ENCODE measurements around the gene CCDC178.

CCDC178 gene

GRCh38 chr18:32918692-32919250, 521.8 kb downstream of the CCDC178 start:
- no peak overlapping the region for H3K27ac ChIP-seq
- no peak for DNase-seq (ENCODE audit: low spot score)
- H3K4me3 ChIP-seq: no peak overlapping the region
- no peak for TF ChIP-seq CTCF (IDR thresholded peaks at IDR 0.05)

DNA sequence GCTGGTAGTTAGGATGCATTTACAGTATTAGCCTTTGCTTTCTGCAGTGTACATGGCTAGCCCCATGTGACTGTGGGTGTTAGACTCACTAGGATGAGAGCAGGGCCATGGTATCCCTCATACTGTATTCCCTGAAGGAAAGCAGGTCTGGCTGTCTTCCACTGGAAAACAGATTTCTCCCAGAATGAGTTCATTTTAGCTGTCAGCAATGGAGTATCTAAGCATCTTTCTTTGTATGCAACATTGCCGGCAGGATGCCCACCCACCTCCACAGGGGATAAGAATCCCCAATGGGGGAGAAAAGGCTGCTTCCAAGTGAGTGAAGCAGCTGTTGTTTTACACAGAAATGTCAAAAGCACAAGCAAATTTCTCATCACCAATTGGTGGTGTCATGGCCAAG, 525.0 kb downstream of the CCDC178 start:
- Histone ChIP-seq H3K27ac (no peak overlapping the region), H3K4me3 (no peak overlapping the region)
- no peak for TF ChIP-seq CTCF (IDR thresholded peaks at IDR 0.05)
- no peak for DNase-seq (ENCODE audit: low spot score)

- no peak for DNase-seq (ENCODE audit: low spot score)
- Histone ChIP-seq H3K4me3 (no peak overlapping the region), H3K27ac (no peak overlapping the region)
- TF ChIP-seq CTCF (IDR thresholded peaks at IDR 0.05): no peak
These were observed 528.7 kb downstream of the CCDC178 start for GRCh38 chr18:32911660-32912284.

- TF ChIP-seq CTCF (IDR thresholded peaks at IDR 0.05): no peak
- Histone ChIP-seq H3K27ac (no peak overlapping the region), H3K4me3 (no peak overlapping the region)
- DNase-seq (ENCODE audit: low spot score): no peak
These were observed 529.7 kb downstream of the CCDC178 start for GRCh38 chr18:32910694-32911296.

GRCh38 chr18:32909798-32910561, 530.5 kb downstream of the CCDC178 start:
- Histone ChIP-seq H3K27ac (no peak overlapping the region), H3K4me3 (no peak overlapping the region)
- no peak for TF ChIP-seq CTCF (IDR thresholded peaks at IDR 0.05)
- no peak for DNase-seq (ENCODE audit: low spot score)

- no peak for TF ChIP-seq CTCF (IDR thresholded peaks at IDR 0.05)
- no peak overlapping the region for H3K4me3 ChIP-seq
- no peak for DNase-seq (ENCODE audit: low spot score)
- no peak overlapping the region for H3K27ac ChIP-seq
These were observed 532.1 kb downstream of the CCDC178 start for GRCh38 chr18:32908424-32908805.
